Muscle layer of colon (tissue), 2 donors: ENCODE results near the gene PABPC1L.

Source experiments
- H3K27ac ChIP-seq: one replicate; pipeline ENCODE4 v1.7.0; 2013; ENCODE audit warnings: low read depth, mild to moderate bottlenecking, low read length, moderate library complexity
- H3K27me3 ChIP-seq, 2 donors: one replicate each; pipeline ENCODE4 v1.7.0; 2013; ENCODE audit warnings: low read length in 2 of 2, mild to moderate bottlenecking in 2 of 2; ENCODE audit not compliant: insufficient read depth in 2 of 2, control insufficient read depth in 1 of 2
- H3K36me3 ChIP-seq: one replicate; pipeline ENCODE4 v1.7.0; 2013; ENCODE audit warnings: mild to moderate bottlenecking, low read length; ENCODE audit not compliant: insufficient read depth
- H3K4me1 ChIP-seq: one replicate; pipeline ENCODE4 v1.7.0; 2013; ENCODE audit warnings: mild to moderate bottlenecking, low read length; ENCODE audit not compliant: insufficient read depth
- H3K4me3 ChIP-seq, 2 donors: one replicate each; pipeline ENCODE4 v1.7.0; 2013; ENCODE audit warnings: low read length in 2 of 2, low read depth in 1 of 2, mild to moderate bottlenecking in 1 of 2, moderate library complexity in 1 of 2
- H3K9ac ChIP-seq: one replicate; pipeline ENCODE4 v1.7.0; 2013; ENCODE audit warnings: low read length
- H3K9me3 ChIP-seq: one replicate; pipeline ENCODE4 v1.7.0; 2013; ENCODE audit warnings: mild to moderate bottlenecking, low read length
- donor health status: abdominal sarcoma.
- donor health status: Adenocarcinoma of cecum.

Gene PABPC1L

DNA sequence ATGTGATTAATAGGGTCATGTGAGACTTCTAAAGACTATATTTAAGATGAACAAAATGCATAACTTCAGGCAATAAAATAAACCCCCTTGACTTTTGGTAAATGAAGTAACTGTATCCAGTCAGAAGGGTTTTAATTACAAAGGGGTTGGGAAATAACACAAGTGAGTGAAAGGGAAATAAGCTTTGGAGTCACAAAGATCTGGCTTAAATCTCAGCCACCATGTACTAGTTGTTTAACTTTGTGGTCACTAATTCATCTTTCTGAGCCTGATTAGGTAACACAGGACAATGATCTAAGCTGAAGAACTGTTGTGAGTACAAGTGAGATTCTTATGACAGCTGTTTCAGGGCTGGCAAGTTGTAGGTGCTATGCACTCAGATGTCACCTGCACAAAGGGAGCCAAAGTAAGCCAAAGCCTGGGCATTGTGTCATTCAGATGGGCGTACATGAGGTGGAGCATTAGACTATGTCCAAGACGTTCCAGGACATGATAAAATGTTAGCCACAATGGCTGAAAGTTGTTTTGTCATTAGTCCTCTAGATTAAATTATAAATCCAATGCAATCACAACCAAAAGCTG is 36.5 kb downstream of the PABPC1L start:
- H3K4me1 ChIP-seq, result no peaks in the 10 kb centered on the region
- H3K4me3 ChIP-seq, result no peak overlapping the region
- H3K27me3 ChIP-seq, result no peaks in the 10 kb centered on the region
- H3K36me3 ChIP-seq, result peaks cover 75% of the 10 kb centered on the region
- H3K9me3 ChIP-seq, result no peaks in the 10 kb centered on the region
- H3K27ac ChIP-seq, result no peak overlapping the region
- H3K9ac ChIP-seq, result no peak overlapping the region

DNA sequence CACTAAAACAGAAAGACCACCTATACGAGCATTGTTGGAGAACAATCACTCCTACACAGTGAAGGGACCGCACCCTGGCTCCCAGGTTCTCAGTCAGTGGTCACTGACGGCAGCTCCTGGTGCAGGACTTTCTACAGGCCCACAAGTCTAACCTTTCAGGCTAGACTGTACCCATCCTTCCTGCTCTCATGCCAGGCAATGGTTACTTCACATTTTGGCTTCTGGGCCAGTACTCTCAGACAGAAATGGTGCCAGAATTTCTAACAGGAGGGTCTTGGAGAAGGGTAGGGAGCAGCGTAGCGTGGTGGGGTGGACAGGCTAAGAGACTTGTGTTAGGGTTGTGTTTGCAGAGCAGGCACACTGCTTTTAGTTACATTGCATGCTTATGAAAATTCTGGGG is 38.2 kb downstream of the PABPC1L start:
- no peaks in the 10 kb centered on the region for H3K27me3 ChIP-seq
- peaks cover 65% of the 10 kb centered on the region for H3K36me3 ChIP-seq
- no peak overlapping the region for H3K9ac ChIP-seq
- no peak overlapping the region for H3K27ac ChIP-seq
- H3K4me3 ChIP-seq, result no peak overlapping the region
- no peaks in the 10 kb centered on the region for H3K9me3 ChIP-seq
- no peaks in the 10 kb centered on the region for H3K4me1 ChIP-seq

DNA sequence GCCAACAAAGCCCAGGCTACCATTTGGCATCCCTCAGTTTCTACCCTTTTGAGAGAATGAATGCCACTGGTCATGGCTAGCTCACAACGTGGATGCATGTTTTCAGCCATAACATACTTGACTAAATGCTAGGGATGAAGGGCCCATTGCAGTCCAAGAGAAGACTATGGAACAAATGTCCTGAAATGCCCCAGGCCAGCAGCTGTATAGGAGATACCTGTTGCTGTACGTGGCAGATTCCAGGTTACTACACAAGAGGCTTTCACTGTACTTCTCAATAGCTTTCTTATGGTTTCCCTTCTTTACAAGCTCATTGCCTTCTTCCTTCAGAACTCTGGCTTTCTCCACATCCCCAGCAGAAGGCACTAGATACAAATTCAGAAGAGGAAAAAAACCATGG is 38.7 kb downstream of the PABPC1L start:
- Histone ChIP-seq H3K36me3 (peaks cover 64% of the 10 kb centered on the region), H3K4me3 (no peak overlapping the region), H3K9ac (no peak overlapping the region), H3K4me1 (no peaks in the 10 kb centered on the region), H3K27me3 (no peaks in the 10 kb centered on the region), H3K9me3 (no peaks in the 10 kb centered on the region), H3K27ac (no peak overlapping the region)

DNA sequence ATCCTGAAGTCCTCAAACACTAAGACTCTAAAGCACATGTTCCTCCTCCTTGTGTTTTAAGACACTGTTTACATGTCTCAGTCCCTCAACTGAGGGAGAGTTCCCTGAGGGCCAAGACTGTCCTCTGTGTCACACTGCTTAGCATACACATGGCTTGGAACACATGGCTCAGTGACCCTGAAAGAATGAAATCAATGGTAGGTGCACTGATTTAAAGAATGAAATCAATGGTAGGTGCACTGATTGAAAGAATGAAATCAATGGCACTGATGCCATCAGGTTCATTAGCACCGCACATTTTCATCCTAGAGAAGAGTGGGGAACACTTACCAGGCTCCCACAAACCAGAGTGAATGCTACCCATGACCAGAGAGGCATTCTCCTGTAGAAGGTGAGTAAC is 40.5 kb downstream of the PABPC1L start:
- Histone ChIP-seq H3K9ac (no peak overlapping the region), H3K4me1 (no peaks in the 10 kb centered on the region), H3K36me3 (peaks cover 68% of the 10 kb centered on the region), H3K4me3 (no peak overlapping the region), H3K27me3 (no peaks in the 10 kb centered on the region), H3K9me3 (no peaks in the 10 kb centered on the region), H3K27ac (no peak overlapping the region)

DNA sequence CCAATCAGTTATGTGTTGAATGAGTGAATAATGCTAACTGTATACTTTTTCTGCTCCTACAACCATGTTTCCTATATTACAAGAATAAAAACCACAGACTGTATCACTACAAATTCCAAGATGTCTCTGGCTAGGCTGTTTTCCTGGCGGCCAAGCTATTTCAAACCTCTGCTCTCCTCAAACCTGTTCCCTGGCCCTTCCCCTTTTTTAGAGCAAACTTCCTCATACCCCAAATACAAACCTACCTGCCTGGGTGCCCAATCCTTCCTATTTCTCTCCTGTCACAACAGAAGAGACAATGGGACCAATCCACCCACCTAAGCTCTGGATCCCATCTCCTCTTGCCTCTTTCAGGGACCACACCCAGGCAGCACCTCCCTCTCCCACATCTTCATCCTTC is 42.9 kb downstream of the PABPC1L start:
- Histone ChIP-seq H3K4me1 (no peaks in the 10 kb centered on the region), H3K27ac (no peak overlapping the region), H3K36me3 (peaks cover 70% of the 10 kb centered on the region), H3K9me3 (no peaks in the 10 kb centered on the region), H3K9ac (no peak overlapping the region), H3K27me3 (no peaks in the 10 kb centered on the region), H3K4me3 (no peak overlapping the region)

DNA sequence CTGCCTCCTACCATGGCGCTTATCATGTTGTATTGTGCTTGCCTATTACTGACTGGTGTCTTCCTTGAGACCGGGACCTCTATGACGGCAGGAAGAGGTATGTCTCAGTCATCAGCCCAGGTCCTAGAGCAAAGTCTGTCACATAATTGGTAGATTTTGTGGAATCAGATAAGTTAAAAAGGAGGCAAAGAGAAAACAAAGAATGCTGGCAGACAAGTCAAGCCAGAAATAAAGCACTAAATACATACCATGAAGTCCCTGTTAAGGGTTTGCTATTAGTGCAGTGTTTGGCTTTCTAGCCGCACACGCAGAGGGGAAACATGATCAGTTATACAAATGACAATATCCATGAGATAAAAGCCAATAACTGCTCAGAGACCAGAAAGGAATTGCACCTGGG is 44.4 kb downstream of the PABPC1L start:
- Histone ChIP-seq H3K9ac (no peak overlapping the region), H3K4me3 (no peak overlapping the region), H3K4me1 (peaks cover 6% of the 10 kb centered on the region), H3K27me3 (no peaks in the 10 kb centered on the region), H3K27ac (no peak overlapping the region), H3K9me3 (no peaks in the 10 kb centered on the region), H3K36me3 (peaks cover 58% of the 10 kb centered on the region)

DNA sequence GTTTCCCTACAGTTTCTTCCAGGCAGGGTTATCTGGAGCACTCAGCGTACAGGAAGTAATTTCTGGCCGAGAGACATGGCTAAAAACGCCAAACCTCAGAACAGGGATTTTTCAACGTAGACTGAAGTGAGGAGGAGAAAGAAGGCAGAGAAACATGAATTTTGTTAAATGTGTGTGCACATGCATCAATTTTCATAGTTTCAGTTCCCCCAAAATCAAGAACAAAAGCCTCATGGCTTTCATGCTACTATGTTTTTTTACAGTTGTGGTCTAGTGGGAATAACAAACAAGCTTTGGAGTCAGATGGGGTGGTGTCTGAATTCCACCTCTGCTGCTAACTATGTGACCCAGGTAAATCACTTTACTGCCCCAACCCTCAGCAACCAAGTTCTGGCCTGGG is 45.4 kb downstream of the PABPC1L start:
- Histone ChIP-seq H3K27me3 (no peaks in the 10 kb centered on the region), H3K4me3 (no peak overlapping the region), H3K9me3 (no peaks in the 10 kb centered on the region), H3K4me1 (peaks cover 9% of the 10 kb centered on the region), H3K9ac (no peak overlapping the region), H3K36me3 (peaks cover 51% of the 10 kb centered on the region), H3K27ac (no peak overlapping the region)

DNA sequence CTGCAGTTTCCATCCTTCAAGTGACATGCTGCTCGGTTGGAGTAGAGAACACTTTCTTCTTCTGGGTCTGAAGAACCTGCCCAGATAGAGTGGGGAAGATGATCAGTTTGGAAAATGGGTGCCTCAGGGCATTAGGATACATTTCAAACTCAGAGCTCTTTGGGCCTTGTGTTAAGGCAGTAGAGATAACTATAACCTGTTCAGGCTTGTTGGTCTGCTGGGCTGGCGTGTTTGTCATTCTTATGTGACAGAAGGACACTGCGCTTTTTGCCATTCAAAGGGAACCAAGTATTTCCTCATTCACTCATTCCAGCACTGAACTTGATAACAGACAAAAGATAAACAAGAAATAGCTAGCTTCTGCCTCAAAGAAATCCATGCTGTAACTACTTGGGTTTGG is 46.5 kb downstream of the PABPC1L start:
- Histone ChIP-seq H3K4me3 (no peak overlapping the region), H3K27me3 (no peaks in the 10 kb centered on the region), H3K27ac (no peak overlapping the region), H3K4me1 (peaks cover 9% of the 10 kb centered on the region), H3K36me3 (peaks cover 39% of the 10 kb centered on the region), H3K9ac (no peak overlapping the region), H3K9me3 (no peaks in the 10 kb centered on the region)

DNA sequence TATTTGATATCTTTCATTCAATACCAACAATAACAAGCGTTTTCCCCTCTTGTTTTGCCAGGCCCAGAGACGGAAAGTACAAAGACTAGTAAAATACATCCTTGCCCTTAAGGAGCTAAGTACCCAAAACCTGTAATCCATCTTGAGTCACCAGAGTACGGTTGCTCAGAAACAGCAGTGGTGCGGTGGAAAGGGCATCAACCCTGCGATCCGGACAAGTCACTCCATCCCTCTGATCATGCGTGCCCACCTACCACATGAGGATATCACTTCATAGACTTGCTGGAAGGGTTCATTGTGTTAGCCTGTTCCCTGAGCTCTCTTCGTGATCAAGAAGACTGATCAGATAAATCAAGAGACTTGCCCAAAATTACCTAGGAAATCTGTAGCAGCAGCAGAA is 48.4 kb downstream of the PABPC1L start:
- Histone ChIP-seq H3K27me3 (no peaks in the 10 kb centered on the region), H3K27ac (no peak overlapping the region), H3K4me1 (peaks cover 9% of the 10 kb centered on the region), H3K9me3 (no peaks in the 10 kb centered on the region), H3K4me3 (no peak overlapping the region), H3K9ac (no peak overlapping the region), H3K36me3 (peaks cover 31% of the 10 kb centered on the region)

DNA sequence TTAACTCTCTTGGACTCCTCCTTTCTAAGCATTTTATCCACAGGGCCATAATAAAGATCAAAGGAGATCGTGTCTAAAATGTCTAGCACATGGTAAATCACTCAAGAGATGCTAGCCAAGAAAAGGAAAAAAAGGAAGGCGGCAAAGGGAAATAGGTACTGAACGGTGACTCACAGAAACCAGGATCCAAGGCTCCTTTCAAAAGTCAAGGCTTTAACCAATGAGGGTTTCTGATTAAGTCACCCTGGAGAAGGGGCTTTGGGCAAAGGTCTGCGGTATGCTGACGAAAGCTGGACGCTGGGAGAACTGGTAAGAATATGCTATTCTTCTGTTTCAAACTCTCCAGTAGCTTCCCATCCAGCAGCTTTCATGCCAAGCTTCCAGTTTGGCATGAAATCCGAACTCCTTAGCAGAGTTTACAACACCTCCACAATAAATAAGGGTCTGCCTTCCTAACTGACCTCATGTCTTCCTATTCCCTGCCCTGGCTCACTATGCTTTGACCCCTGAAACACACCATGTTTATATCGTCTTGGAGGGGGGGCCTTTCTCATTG is 49.3 kb downstream of the PABPC1L start:
- H3K27ac ChIP-seq, result no peak overlapping the region
- no peaks in the 10 kb centered on the region for H3K27me3 ChIP-seq
- peak overlapping the region; percentile 59 to 71 for H3K4me3 ChIP-seq
- H3K36me3 ChIP-seq, result peaks cover 22% of the 10 kb centered on the region
- peaks cover 9% of the 10 kb centered on the region for H3K4me1 ChIP-seq
- no peaks in the 10 kb centered on the region for H3K9me3 ChIP-seq
- peak overlapping the region; percentile 50 for H3K9ac ChIP-seq

DNA sequence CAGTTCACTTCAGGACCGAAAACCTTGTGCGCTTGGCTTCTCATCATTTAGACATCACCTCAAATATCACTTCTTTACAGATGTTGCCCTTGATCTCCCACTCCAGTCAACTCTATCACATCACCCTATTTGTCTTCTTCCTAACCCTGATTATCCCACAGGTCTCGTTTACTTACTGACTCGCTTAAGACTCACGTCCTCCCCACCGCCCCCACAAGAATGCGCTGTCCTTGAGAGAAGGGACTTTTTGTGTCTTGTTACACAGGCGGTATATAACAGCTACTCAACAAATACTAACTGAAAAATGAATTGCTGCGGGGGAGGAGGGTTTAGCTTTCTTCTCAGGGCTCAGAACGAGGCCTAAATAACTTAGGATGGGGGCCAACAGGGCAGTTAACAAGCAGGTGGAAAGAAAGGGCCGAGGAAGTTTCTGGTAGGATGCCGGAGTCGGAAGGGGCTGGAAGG is 49.8 kb downstream of the PABPC1L start:
- H3K4me3 ChIP-seq, result peak overlapping the region; percentile 59 to 71
- no peaks in the 10 kb centered on the region for H3K27me3 ChIP-seq
- H3K9ac ChIP-seq, result peak overlapping the region; percentile 50
- peak overlapping the region; percentile 85 for H3K27ac ChIP-seq
- no peaks in the 10 kb centered on the region for H3K9me3 ChIP-seq
- peaks cover 9% of the 10 kb centered on the region for H3K4me1 ChIP-seq
- H3K36me3 ChIP-seq, result peaks cover 17% of the 10 kb centered on the region
